CD4-positive, alpha-beta T cell treated with Interleukin-6 for 4 hours (primary cell): Measurements from ENCODE around the gene CSNK1E.
"Not testable (repeated sequence)": the region's sequence is repeated elsewhere in the genome, so short reads cannot be mapped to it uniquely, and the experiment has no call there.

Source experiments
- DNase-seq: peaks from one replicate; pipeline ENCODE4 v3.0.0-alpha.2; 2020; ENCODE audit warnings: mixed read lengths

The CSNK1E gene

DNA sequence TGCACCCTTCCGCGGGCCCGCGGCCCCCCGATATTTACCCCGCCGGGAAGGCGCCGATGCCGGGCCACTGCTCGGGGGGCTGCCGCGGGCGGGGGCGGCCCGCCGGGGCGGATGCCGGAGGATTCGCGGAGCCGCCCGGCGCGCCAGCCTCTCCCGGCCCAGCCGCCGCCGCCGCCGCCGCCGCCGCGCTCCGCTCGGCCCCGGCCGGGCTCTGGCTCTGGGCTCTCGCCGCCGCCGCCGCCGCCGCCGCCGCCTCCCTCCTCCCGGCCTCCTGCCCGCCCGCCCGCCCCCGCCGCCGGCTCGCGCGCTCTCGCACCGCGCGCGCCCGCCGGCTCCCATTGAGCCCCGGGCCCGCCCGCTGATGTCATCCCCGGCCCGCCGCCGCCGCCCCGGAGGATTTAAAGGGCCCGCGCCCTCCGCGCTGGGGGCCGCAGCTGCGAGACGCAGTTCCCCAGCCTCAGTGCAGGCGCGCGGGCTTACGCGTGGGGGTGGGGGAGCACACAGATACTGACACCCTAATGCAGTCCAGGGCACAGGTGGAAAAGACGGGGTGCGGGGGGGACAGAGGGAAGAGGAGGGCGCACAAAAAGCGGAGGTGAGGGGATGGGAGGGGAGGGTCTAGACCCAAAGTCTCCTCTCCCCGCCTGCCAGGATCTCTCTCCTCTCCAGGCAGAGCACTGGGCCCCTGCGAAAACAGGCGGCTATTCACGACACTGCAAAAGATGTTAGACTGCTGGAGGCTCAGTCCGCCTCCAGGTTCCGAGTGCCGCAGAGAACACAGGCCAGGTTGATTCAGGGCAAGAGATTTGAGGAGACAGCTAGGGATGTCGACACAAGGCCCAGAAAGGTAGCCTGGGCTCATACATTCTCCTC lies at the start of gene CSNK1E:
Gene CSNK1E (minus strand): TSS at position 312 of the 873 bp plus-strand sequence. CDS start 3,276 bp downstream, outside the sequence.
- peak; percentile 82 for DNase-seq

DNA sequence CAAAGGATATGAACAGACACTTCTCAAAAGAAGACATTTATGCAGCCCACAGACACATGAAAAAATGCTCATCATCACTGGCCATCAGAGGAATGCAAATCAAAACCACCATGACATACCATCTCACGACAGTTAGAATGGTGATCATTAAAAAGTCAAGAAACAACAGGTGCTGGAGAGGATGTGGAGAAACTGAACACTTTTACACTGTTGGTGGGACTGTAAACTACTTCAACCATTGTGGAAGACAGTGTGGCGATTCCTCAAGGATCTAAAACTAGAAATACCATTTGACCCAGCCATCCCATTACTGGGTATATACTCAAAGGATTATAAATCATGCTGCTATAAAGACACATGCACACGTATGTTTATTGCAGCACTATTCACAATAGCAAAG lies 48.6 kb upstream of the CSNK1E start:
- DNase-seq = not testable (repeated sequence)

DNA sequence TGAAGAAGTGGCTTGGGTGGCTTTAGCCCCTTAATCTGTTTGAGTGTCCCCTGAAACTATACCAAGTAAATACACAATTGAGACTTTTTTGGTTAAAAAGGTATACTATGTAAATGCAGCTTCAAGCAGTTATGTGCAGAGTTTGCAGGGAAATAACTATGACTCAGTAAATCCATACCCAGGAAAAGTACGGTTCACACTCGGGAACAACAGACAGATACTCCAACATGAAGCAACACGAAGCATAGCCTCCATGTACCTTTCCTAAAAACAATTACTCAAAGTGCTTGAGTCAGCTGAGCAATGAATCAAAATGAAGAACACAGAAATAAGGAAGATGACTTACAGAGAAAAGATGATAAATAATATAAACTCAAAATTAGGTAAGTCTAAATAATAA lies 47.9 kb upstream of the CSNK1E start:
- not testable (repeated sequence) for DNase-seq

DNA sequence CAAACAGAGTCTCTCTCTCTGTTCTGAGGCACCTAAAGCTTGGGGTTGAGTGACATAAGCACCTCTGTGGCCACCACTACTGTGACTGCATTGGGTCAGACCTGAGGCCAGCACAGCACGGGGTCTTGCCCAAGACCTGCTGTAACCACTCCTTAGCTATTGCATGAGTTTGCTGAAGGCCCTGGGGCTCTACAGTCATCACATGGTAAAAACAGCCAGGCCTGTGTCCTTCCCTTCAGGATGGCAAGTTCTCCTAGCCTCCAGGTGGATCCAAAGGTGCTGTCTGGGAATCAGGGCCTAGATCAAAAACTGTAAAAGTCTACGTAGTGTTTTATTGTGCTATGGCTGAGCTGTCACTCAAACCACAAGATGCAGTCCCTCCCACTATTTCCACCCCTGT lies 43.3 kb upstream of the CSNK1E start:
- not testable (repeated sequence) for DNase-seq

DNA sequence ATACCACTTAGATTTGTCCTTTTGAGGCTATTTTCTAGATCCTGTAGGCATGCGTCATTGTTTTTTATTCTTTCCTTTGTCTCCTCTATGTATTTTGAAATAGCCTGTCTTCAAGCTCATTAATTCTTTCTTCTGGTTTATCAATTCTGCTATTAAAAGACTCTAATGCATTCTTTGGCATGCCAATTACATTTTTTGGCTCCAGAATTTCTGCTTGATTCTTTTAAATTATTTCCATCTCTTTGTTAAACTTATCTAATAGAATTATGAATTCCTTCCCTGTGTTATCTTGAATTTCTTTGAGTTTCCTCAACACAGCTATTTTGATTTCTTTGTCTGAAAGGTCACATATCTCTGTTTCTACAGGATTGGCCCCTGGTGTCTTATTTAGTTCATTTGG lies 42.6 kb upstream of the CSNK1E start:
- DNase-seq = not testable (repeated sequence)

DNA sequence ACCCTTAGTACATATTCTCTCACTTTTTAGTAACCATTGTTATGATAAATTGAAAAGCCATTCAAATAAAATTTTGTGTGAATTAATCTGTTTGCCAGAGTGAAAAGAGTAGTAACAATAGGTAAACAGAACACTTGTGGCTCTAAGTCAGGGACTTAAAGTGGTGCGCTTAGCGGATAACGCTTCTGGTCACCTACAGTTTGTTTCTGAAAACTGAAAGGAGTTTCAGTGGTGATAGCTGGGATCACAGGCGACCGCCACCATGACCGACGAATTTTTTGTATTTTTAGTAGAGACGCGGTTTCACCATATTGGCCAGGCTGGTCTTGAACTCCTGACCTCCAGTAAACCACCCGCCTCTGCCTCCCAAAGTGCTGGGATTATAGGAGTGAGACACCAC lies 40.7 kb upstream of the CSNK1E start:
- not testable (repeated sequence) for DNase-seq

DNA sequence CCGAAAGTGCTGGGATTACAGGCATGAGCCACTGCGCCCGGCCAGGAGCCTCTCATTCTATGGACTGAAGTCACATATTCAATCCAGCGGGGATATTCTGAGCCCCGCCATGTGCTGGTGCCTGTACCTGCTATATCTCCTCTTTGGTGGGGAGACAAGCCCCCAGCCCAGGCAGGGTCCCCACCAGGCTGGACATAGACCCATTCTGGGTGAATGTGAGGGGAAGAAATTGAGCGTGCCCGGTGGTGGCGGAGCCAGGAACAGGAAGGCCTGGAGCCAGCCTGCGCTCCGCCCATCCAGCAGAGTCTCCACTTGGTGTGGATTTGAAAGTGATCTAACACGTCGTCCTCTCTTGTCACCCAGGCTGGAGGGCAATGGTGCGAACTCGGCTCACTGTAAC lies 38.0 kb upstream of the CSNK1E start:
- no peak for DNase-seq

DNA sequence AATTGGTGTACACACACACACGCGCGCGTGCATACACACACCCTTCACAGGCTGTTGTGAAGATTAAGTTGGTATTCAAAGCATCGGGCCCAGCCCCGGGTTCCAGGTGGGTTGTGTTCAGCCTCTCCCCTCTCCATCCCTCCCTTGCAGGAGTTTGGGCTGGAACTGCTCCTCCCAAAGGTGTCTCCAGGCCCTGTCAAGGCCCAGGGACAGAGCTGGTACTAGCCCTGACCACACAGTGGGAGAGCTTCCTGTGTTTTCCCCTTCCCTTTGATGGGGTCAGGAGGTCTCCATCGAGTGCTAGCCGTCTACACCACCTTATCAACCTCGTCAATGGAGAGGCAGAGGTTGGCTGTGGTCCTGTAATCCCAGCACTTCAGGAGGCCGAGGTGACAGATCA lies 36.5 kb upstream of the CSNK1E start:
- DNase-seq = no peak

DNA sequence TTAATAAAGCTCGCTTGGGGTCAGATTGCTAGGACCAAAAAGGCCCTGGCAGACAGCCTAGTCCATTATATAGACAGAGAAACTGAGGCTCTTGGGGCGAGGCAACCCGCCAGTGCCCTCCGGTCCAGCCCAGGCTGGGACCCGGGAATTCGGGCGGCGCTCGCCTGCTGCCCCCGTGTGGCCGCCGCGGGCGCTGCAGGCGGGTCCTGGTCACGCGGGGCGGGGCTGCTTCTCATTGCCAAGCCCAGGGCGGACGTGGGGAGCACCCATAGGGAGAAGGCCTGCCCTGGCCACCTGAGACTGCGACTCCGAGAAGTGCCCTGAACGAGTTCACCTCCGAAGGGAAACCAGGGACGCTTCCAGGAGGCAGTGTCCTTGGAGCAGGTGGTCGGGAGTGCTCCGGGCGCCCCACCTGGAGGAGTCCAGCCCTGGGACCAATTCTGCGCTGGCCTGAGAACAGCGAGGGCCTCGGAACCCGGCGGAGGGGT lies 36.0 kb upstream of the CSNK1E start:
- DNase-seq = peak; percentile 72

DNA sequence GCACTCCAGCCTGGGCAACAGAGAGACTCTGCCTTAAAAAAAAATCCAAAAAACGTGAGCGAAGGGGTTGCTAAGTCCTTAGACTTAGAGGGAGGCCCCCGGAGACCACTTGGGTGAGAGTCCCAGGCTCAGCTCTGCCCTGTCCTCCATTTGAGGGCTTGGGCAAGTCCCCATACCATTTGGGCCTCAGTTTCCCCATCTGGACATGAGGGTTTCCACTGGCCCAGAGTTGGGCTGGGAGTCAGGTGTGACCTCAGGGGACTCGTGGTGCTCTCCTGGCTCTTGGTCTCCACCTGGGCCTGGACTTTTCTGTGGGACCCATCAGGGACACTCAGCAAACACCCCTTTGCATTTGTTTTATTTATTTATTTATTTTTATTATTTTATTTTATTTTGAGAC lies 35.2 kb upstream of the CSNK1E start:
- DNase-seq = no peak

DNA sequence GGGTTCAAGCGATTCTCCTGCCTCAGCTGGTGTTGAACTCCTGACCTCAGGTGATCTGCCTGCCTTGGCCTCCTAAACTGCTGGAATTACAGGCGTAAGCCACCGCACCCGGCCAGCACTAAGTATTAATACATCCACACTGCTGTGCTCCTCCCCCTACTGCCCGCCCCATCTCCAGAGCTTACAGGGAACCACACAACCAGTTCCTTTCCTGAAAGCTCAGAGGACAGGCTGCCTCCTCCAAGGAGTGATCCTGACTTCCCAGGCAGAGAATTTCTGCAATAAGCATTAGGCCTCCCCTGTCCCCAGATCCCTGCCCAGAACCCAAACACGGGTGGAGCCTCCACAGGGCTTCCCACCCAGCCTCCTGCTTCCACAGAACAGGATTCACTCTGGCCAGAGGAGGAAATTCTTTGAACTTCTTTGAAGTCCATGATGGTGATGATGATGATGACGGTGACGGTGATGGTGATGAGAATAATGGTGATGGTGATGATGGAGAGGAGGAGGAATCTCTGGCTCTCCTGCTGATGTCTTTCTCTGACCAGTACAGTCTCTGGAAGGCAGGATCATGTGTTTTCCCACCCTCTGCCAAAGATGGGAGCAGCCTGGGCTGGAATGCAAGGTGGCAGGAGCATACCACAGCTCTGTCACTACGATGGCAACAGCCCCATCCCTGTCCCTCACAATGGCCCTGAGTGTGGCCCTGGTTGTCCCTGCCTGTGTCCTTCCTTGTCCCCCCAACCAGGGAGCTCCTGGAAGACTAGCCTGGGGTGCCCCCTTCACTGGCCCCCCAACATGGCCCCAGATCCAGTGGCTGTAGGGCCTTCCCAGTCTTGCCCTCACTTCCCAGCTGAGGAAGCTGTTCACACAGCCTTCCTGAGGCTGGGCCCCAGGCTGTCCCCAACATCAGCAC lies 33.5 kb upstream of the CSNK1E start:
- DNase-seq = no peak

DNA sequence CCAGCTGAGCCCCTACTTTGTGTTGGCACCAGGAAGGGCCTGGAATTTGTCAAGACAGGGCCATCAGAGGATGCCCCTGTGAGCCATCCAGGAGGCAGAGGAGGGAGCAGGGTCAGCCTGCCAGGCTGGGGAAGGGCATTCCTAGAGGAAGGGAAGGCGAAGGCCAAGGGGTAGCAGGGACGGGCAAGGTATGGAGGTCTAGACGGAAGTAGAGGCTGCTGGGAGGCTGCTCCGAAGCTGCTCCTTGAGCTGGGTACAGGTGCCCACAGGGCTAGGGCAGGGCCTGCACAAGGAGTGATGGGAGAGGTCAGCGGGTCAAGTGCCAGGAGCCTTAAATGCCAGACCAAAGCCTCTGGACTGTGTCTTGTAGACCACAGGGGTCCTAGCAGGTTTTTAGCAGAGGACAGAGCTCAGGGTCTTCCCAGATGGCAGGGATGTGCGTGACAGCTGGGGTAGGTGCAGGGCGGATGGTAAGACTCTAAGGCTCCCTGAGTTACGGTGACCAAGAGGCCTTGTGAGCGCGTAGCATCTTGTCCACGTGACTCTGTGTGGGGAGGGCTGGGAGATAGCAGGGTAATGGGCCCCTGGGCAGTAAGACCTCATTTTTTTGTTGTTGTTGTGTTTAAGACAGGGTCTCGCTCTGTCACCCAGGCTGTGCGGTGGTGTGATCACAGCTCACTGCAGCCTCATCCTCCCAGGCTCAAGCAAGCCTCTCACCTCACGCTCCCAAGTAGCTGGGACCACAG lies 31.7 kb upstream of the CSNK1E start:
- no peak for DNase-seq

DNA sequence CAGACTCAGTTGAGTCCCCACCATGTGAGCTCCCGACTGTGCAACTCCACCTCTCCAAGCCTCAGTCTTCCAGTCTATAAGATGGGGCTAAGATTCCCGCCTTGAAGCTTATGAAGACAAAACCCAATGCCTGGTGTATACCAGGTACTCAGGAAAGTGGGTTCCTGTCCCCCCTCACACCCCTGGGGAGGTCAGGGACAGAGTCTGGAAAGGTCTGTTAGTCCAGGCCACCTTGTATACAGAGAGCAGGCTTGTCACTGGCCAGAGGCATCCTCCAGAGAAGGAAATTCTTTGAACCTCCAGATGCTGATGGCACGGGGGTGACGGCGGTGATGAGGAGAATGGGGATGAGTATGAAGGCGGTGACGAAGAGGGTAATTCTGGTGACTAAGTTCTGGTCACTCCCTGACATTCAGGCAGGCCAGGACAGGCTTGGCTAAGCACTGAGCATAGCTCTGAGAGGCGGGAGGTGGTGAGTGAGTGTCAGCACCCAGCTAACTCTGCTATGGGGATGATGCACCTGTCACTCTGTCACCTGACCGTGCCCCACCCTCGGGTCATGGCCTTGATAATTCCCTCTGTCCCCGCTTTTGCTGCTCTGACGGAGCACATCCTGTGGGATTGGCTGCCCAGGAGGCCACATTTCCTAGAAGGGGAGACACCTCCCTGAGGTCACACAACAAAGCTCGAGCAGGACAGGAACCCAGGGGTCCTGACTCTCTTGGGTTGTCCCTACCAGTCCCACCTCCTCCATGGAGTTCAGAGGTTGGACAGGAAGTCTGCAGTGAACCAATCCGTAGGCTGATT lies 30.9 kb upstream of the CSNK1E start:
- DNase-seq = no peak

DNA sequence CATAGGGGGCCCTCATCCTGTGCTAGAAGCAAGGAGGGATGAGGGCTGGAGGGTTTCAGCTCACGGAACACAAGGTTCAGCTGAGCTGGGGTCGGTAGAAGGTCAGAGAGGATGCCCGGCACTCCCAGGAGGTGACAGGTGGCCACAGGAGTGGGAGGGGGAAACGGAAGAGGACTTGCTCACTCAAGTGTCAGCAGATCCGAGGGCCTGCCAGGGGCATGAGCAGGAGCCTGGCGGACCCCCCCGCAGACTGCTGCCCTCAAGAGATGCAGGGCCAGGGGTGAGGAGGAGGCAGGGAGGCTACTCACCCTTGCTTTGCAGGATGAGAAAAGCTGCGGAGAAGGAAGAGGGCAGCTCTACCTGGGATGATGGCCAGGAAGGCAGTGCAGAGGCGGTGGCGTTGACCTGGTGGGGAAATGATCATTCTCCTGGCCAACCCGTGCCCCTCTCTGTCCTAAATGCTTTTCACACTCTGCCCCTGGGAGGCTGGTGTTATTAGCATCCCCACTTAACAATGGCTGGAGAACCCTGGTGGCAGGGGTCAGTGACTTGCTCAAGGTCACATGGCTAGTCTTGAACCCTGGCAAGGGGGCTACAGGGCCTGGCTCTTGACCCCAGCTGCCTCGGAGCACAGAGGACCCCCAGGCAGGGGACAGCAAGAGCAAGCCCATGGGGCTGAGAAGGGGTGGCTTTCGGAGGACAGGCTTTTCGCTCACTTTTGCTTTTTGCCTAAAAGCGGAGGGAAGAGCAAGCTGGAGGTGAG lies 30.1 kb upstream of the CSNK1E start:
- no peak for DNase-seq

DNA sequence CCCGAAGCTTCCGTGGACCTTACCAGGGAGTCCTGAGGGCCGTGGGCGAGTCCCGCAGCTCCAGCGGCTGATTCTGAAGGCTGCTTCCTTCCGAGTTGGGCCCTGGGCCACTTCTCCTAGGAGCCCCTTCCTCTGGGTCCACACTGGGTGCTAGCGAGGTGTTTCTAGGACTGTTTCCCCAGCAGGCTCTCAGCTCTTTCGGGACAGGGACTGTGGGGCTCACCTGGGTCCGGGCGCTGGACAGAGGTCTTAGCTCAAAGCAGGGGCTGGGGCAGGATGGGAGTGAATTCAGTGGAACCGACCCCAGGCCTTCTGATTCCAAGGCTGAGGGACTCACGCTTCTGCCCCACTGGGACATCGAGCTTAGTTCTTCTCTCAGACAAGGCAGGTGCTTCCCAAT lies 29.3 kb upstream of the CSNK1E start:
- no peak for DNase-seq

DNA sequence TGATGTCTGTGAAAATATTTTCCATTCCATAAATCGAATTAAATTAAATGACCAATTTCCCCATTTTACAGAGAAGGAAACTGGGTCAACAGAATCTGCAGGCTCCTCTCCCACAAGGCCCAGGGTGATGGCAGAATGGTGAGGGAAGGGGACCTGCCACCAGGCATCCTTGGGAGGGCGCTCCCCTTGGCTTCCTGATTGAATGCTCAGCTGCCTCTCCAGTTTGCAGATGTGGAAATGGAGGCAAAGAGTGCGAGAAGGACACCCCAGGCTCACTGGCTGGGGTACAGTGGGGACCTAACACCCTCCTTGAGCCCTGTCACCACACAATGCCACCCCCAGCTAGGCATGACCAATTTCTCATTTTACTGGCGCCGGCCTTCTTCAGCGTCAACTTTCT lies 28.5 kb upstream of the CSNK1E start:
- DNase-seq = no peak

DNA sequence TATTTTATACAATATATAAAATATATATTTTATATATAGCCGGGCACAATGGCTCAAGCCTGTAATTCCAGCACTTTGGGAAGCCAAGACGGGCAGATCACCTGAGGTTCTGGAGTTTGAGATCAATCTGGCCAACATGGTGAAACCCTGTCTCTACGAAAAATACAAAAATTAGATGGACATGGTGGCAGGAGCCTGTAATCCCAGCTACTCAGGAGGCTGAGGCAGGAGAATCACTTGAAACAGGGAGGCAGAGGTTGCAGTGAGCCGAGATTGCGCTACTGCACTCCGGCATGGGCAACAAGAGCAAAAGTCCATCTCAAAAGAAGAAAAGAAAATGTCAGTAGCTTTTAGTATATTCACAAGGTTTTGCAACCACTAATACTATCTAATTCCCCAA lies 22.7 kb upstream of the CSNK1E start:
- DNase-seq = not testable (repeated sequence)

DNA sequence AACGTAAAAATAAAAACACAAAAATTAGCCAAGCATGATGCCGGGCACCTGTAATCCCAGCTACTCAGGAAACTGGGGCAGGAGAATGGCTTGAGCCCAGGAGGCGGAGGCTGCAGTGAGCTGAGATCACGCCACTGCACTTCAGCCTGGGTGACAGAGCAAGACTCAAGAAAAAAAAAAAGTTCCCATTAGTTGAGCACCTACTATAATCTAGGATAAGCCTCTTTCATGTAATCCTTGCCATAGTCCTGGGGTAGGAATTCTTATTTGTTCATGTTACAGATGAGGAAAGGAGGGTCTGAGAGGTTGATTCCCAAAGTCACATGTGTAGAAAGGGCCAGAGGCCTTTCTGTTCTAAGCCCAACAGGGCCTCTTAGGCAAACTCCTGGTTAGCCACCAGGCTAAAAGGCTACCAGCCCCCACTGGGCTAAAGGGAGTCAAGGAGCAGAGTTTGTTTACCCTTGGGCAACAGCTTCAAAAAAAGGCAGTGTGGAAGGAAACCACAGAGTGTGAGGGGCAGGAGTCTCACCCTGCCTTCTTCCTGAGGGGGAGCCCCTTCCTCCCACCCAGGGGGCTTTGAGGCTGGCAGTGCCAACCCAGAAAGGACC lies 21.6 kb upstream of the CSNK1E start:
- no peak for DNase-seq

DNA sequence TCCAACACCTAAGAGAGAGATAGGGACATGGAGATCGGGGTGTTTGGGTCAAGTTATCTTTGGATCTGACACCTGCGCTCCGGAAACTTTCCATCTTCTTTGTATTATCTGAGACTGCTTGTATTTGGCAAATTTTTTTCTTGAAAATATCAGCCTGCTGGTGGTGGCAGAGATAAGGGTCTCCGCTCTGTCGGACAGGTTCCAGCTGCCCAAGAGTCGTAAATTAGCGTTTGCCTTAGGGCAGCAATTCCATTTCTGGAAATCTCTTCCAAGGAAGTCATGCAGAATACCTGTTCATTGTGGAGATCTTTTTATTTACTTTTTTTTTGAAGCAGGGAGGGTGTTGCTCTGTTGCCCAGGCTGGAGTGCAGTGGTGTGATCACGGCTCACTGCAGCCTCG lies 19.5 kb upstream of the CSNK1E start:
- DNase-seq = no peak

DNA sequence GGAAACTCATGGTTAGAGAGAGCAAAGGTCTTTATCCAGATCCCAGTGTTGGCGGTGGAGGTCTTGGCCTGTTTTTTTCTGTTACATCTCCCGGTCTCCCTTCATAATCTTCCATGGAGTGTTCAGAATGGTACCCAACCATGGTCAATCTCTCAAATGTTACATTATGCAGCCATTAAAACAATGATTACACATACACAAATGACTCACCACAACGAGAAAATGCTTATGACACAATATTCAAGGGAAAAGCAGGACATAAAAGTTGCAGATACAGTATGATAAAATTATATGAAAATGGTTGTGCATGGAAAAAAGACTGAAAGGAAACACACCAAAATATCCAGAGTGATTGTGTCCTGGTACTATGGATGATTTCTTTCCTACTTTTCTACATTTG lies 17.8 kb upstream of the CSNK1E start:
- no peak for DNase-seq

DNA sequence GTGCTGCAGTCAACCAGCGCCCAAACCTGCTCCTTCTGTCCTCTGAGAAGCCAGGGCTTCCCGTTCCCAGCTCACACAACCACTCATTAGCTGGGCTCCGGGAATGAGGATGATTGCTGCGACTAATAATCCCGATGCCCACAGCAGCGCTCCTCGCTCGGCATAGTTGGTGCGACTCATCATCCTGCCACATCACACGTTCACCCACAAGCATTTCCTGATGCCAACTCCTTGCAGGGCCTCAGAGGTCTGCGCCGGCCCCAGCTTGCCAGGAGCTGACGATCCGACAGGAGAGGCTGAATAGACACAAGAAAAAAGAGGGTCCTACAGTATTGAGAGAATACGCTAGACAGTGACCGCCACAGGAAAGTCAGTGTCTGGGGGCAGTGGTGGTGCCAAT lies 10.6 kb upstream of the CSNK1E start:
- DNase-seq = no peak
